Suprapubic skin (tissue), 4 donors: ENCODE results near the gene SKI. TPM values are rescaled to one million over a fixed set of nuclear protein-coding genes. Genes with fewer than 3 reads are reported as not detected.

ENCODE experiments used
- DNase-seq, 2 donors: peaks; one replicate each; pipeline ENCODE4 v3.0.0-alpha.2; 2019; ENCODE audit warnings: low spot score in 2 of 2
- H3K27ac ChIP-seq: fragments of 200-600 bp; sonication (generic); one replicate; pipeline ENCODE4 v1.5.1; 2019
- H3K27me3 ChIP-seq: fragments of 200-600 bp; sonication (generic); one replicate; pipeline ENCODE4 v1.5.1; 2019
- H3K36me3 ChIP-seq: fragments of 200-600 bp; sonication (generic); one replicate; pipeline ENCODE4 v1.5.1; 2019
- H3K4me1 ChIP-seq: fragments of 200-600 bp; sonication (generic); one replicate; pipeline ENCODE4 v1.5.1; 2019
- H3K4me3 ChIP-seq: fragments of 200-600 bp; sonication (generic); one replicate; pipeline ENCODE4 v1.5.1; 2019; ENCODE audit warnings: mild to moderate bottlenecking
- H3K9me3 ChIP-seq: fragments of 200-600 bp; sonication (generic); one replicate; pipeline ENCODE4 v1.5.1; 2019
- CTCF ChIP-seq, 2 donors: fragments of 200-600 bp in 1 of 2; fragments of 450-650 bp in 1 of 2; sonication (generic) in 1 of 2; IDR thresholded peaks; one replicate each; pipeline ENCODE4 v1.5.1; 2016 to 2019; ENCODE audit warnings: antibody characterized with exemption in 2 of 2, mild to moderate bottlenecking in 1 of 2, moderate library complexity in 1 of 2
- EP300 ChIP-seq: sonication (generic); formaldehyde crosslinking; IDR thresholded peaks from one replicate; pipeline ENCODE4 v1.6.1; 2017; ENCODE audit warnings: antibody characterized with exemption
- POLR2A ChIP-seq, 2 donors: fragments of 450-650 bp; IDR thresholded peaks; one replicate each; pipeline ENCODE4 v1.6.1; 2017; ENCODE audit warnings: antibody characterized with exemption in 2 of 2, mild to moderate bottlenecking in 2 of 2, moderate library complexity in 2 of 2
- POLR2AphosphoS5 ChIP-seq, 3 donors: sonication (generic); formaldehyde crosslinking; IDR thresholded peaks; one replicate each; pipeline ENCODE4 v1.6.1; 2017; ENCODE audit warnings: antibody characterized with exemption in 3 of 3
- WGBS: methylation state at CpG from one replicate; pipeline ENCODE4 v1.1.5; 2018; 5-methylcytosine and 5-hydroxymethylcytosine counted together
- total RNA-seq, 4 donors: library from RNA; depleted of rRNA; stranded (reverse); fragments of >200 nt; gene quantifications; one replicate each; pipeline ENCODE4 v1.1.0, GENCODE V29; 2016

The SKI gene
- total RNA-seq, 4 donors from 2014 or later: 51.8 to 91.2 (median 68.1) TPM

- peak overlapping the region; percentile 91 for H3K27ac ChIP-seq
- no peak for DNase-seq
- 23% methylated on average over 16 of the region's 17 CpGs for WGBS
Measured at GRCh38 chr1:2232255-2232915, 4.3 kb downstream of the SKI start.

DNA sequence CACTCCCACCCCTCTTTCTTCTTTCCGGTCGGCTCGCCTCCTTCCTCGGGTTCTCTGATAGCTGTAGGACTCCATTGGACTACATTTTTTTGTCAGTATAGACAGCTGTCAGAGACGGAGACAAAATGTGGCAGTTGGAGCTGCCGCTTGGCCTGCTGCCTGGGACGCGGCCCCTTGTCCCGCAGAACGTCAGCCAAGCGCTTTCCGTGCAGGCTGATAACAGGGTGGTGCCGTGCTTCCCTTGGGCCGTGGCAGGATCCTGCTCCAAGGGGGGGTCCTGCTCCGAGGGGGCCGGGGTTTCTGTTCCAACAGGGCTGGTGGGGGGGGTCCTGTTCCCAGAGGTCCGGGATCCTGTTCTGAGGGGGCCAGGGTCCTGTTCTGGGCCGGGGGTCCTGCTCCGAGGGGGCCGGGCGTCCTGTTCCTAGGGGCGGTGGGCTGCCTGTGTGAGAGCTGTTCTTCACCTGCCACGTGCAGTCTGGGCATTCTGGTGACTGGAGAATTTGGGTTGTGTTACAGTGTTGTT lies 4.9 kb downstream of the SKI start:
- Histone ChIP-seq H3K27ac (peak overlapping the region; percentile 91), H3K4me1 (peaks cover 91% of the 10 kb centered on the region), H3K9me3 (no peaks in the 10 kb centered on the region), H3K36me3 (no peaks in the 10 kb centered on the region), H3K27me3 (no peaks in the 10 kb centered on the region), H3K4me3 (peak overlapping the region; percentile 75)
- 40% methylated on average over 16 of the region's 23 CpGs for WGBS
- TF ChIP-seq EP300 (no peak), CTCF (IDR thresholded peaks at IDR 0.05) (no peak), POLR2A (IDR thresholded peaks at IDR 0.05) (no peak), POLR2AphosphoS5 (IDR thresholded peaks at IDR 0.05) (no peak)
- DNase-seq: peak in 1 of 2 donors; percentile 68

More at GRCh38 chr1:2232255-2232915, 4.3 kb downstream of the SKI start:
- Histone ChIP-seq H3K27me3 (no peaks in the 10 kb centered on the region), H3K4me3 (peak overlapping the region; percentile 75), H3K4me1 (peaks cover 85% of the 10 kb centered on the region), H3K36me3 (no peaks in the 10 kb centered on the region), H3K9me3 (no peaks in the 10 kb centered on the region)
- no peak for TF ChIP-seq POLR2A (IDR thresholded peaks at IDR 0.05)
- TF ChIP-seq EP300: no peak
- no peak for TF ChIP-seq POLR2AphosphoS5 (IDR thresholded peaks at IDR 0.05)
- no peak for TF ChIP-seq CTCF (IDR thresholded peaks at IDR 0.05)

DNA sequence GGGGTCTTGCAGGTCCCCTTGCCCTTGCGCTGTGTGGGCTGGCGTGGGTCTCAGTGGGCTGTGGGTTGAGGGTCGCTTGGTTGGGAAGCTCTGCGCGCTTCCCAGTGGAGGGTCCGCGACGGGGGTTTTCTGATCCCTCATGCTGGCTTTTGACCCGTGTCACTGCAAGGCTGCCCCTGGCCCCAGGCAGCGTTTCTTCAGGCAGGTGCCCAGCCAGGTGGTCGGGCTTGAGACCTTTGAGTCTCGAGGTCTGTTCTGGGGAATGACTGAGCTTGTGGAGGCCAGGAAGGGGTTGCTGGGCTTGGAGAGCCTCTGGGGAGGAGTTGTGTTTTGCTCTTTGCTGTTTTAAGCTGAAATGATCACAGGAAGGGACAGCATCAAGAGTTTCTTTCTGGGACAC lies 5.3 kb downstream of the SKI start:
- H3K9me3 ChIP-seq: no peaks in the 10 kb centered on the region
- H3K4me3 ChIP-seq: peak overlapping the region; percentile 75
- H3K4me1 ChIP-seq: peaks cover 96% of the 10 kb centered on the region
- 20% methylated on average over 1 of the region's 12 CpGs for WGBS
- no peaks in the 10 kb centered on the region for H3K27me3 ChIP-seq
- peak in 1 of 2 donors; percentile 67 for DNase-seq
- TF ChIP-seq POLR2AphosphoS5 (IDR thresholded peaks at IDR 0.05) (no peak), POLR2A (IDR thresholded peaks at IDR 0.05) (no peak), EP300 (no peak), CTCF (IDR thresholded peaks at IDR 0.05) (no peak)
- peak overlapping the region; percentile 91 for H3K27ac ChIP-seq
- H3K36me3 ChIP-seq: no peaks in the 10 kb centered on the region

DNA sequence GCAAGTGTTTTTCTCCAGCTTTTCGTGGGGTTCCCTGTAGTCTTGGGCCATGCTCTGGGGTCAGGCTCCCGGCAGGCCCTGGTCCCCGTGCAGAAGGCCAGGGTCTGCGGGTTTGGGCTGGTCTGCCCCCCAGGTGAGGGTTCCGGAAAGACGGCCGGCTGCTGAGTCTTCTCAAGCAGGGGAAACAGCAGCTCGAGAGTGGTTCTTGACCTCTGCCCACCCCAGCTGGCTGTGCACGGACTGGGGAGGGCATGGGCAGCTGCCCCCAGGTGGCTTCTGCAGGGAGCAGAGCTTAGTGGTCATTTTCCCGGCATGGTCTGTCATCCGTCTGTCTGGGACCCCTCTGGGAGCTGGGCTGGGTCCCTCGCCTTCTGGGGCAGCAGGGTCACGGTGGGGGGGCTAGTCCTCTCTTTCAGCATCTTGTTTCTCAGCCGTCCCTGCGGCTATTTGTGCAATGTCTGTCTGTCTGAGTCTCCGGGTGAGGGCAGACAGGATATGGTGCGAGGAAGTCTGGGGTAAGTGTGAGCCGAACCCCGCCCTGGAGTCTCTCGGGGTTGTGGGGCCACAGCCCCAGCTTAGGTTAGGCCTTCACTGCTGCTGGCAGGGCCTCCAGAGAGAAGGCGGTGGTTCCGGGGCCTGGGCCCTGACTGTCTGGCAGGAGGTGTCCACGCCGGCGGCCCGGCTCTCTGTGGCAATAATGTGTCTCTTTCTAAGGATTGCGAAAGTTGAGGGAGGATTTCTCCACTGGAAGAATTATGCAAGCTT lies 6.1 kb downstream of the SKI start:
- TF ChIP-seq POLR2A (IDR thresholded peaks at IDR 0.05) (peak in 1 of 2 donors; percentile 8), EP300 (no peak), POLR2AphosphoS5 (IDR thresholded peaks at IDR 0.05) (peak in 2 of 3 donors; percentile 86 to 96), CTCF (IDR thresholded peaks at IDR 0.05) (no peak)
- peak overlapping the region; percentile 75 for H3K4me3 ChIP-seq
- no peaks in the 10 kb centered on the region for H3K36me3 ChIP-seq
- H3K27ac ChIP-seq: peak overlapping the region; percentile 91
- H3K4me1 ChIP-seq: peaks cover 100% of the 10 kb centered on the region
- peak; percentile 96 to 97 for DNase-seq
- no peaks in the 10 kb centered on the region for H3K9me3 ChIP-seq
- H3K27me3 ChIP-seq: no peaks in the 10 kb centered on the region
- 23% methylated on average over 13 of the region's 27 CpGs for WGBS

DNA sequence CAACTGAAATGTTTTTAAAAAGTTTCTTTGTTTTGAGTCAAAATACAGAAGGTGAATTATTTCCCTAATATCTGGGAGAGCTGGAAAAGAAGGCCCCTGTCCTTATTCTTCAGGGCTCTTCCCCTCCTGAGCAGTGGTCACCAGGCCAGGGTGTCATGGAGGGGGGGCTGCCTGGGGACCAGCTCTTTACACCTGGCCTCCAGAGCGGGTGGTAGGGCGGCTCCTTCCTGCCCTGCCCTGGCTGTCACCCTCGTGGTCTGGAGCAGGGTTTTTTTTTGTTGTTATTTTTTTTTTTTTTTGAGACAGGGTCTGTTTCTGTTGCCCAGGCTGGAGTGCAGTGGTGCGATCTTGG lies 6.6 kb downstream of the SKI start:
- Histone ChIP-seq H3K9me3 (no peaks in the 10 kb centered on the region), H3K4me3 (peak overlapping the region; percentile 75), H3K36me3 (no peaks in the 10 kb centered on the region), H3K27ac (peak overlapping the region; percentile 91), H3K4me1 (peaks cover 100% of the 10 kb centered on the region), H3K27me3 (no peaks in the 10 kb centered on the region)
- 28% methylated on average over 4 of the region's 4 CpGs for WGBS
- TF ChIP-seq POLR2A (IDR thresholded peaks at IDR 0.05) (no peak), EP300 (no peak), CTCF (IDR thresholded peaks at IDR 0.05) (no peak), POLR2AphosphoS5 (IDR thresholded peaks at IDR 0.05) (no peak)
- peak in 1 of 2 donors; percentile 71 for DNase-seq
